Esophagus mucosa (tissue), 1 donor: ENCODE measurements around the gene L1TD1. TPM values are rescaled to one million over a fixed set of nuclear protein-coding genes. Genes with fewer than 3 reads are reported as not detected.
A peak's percentile ranks its signal among the peaks of the same experiment; 100 is the strongest.
"Not testable (repeated sequence)": the region's sequence is repeated elsewhere in the genome, so short reads cannot be mapped to it uniquely, and the experiment has no call there.

ENCODE experiments used
- ATAC-seq: fragments of 200-7000 bp; cut with Tn5 transposase; one replicate; pipeline ENCODE4 v1.9.1; 2020
- total RNA-seq: library from RNA; stranded (reverse); gene quantifications from one replicate; pipeline ENCODE4 v1.2.4, GENCODE V29; 2023
- donor health status: DM: yes; HTN: yes; CAD: no.

Gene L1TD1
- total RNA-seq, 1 donor from 2014 or later: not detected

DNA sequence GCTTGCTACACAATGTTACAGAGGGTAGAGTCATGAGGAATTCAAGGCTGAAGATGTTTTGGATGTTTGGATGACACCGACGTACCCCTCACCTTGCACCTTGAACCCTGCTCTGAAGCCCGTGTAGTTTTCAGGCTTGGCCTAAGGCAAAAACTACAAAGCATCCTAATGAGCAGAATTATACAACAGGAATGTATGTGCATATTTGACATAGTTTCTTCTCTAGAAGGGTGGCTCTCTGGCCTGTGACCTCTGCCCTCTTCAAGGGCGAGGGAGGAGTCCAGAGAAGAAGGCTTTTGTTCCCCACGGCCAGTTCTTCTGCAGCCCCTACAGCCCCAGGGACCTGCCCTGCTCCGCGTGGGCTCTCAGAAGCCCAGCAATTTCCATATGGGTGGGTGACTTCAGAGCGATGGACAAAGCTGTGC is 43.3 kb downstream of the L1TD1 start:
- ATAC-seq: no peak

- ATAC-seq: no peak
Measured at GRCh38 chr1:62238507-62238906, 43.9 kb downstream of the L1TD1 start.

GRCh38 chr1:62239652-62240403 is 45.2 kb downstream of the L1TD1 start:
- not testable (repeated sequence) for ATAC-seq

- no peak for ATAC-seq
Measured at GRCh38 chr1:62240651-62241370, 46.2 kb downstream of the L1TD1 start.

DNA sequence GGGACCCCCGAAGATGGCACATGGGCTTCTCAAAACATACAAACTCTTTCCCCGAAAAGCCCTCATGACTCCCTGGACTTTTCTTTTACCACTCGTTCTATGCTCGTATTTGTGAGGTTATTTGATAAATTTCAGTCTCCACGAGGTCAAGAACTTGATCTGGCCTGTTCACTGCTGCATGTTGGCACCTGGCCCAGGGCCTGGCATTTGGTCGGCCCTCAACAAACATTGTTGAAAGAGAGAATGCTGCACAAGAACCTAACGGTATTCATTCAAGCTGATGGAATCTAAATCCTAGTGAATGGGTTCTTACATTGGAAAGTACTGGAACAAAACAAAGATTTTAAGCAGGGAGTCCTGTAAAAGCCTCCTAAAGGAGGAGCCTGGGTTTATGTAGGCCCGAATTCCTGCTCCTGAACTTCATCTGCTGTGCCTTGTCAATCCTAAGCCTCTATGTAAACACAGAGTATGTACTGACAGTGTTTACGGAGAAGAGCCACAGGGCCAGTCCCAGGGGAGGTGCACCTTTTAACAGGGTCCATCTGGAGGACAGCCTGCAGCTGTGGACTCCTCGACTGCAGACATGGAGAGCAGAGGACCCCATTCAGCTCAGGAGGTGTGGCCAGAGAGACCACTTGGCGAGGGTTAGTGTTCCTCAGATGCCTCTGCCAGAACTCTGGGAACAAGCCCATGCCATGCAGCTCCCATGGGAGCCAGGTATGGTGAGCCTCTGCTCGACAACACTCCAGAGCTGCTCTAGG is 46.9 kb downstream of the L1TD1 start:
- ATAC-seq: no peak

DNA sequence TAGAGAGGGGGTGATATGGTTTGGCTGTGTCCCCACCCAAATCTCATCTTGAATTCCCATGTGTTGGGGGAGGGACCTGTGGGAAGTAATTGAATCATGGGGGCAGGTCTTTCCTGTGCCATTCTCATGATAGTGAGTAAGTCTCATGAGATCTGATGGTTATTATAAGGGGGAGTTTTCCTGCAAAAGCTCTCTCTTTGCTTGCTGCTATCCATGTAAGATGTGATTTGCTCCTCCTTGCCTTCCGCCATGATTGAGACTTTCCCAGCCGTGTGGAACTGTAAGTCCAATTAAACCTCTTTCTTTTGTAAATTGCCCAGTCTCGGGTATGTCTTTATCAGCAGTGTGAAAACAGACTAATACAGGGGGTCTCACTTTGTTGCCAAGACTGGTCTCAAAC is 49.7 kb downstream of the L1TD1 start:
- not testable (repeated sequence) for ATAC-seq

- ATAC-seq: peak; percentile 83
Measured at GRCh38 chr1:62245201-62245600, 50.6 kb downstream of the L1TD1 start.

DNA sequence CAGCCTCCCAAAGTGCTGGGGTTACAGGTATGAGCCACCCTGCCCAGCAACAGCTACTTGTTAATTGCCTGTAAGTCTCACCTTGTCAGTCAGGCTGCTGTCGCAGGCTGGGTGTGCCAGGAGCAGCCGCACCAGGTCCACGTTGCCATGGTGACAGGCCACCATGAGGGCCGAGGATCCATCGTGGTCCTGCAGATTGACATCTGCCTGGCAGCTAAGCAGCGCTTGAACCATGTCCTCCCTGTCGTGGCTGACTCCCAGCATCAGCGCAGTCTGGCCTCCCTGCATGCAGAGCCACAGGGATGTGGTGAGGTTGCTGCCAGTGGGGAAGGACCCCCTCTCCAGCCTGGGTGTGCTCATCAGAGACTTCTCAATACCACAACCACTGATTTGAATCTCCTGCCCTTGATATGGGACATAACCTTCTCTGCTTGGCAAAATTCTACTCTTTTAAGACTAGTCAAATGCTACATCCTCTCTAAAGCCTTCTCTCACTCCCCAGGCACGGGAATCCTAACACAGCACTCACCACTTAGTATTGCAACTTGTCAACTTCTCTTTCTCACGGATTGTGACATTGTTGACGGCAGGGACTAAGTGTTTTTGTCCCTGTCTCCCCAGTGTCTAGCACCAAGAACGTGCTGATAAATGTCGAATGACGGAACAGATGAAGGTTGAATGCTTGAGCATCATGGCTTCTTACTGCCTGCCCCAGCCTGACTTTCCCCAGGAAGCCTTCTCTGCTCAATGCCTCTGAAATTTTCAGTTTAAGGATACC is 52.9 kb downstream of the L1TD1 start:
- ATAC-seq: no peak

GRCh38 chr1:62250126-62250726 is 55.6 kb downstream of the L1TD1 start:
- ATAC-seq: no peak

DNA sequence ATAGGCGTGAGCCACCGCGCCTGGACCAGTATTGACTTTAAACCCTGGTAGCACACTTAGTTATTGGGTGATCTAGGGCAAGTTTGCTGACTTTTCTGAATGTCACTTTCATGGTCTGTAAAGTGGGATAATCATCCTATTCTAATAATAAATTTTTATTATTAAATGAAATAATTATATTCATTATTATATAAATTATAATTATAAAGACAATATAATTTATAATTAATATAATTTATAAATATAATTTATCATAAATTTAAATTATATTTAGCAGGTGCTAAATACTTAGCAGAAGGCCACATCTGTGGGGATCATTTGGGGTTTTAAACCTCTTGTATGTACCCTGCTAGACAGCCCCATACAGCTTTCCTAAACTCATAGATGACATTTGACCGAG is 64.9 kb downstream of the L1TD1 start:
- no peak for ATAC-seq

DNA sequence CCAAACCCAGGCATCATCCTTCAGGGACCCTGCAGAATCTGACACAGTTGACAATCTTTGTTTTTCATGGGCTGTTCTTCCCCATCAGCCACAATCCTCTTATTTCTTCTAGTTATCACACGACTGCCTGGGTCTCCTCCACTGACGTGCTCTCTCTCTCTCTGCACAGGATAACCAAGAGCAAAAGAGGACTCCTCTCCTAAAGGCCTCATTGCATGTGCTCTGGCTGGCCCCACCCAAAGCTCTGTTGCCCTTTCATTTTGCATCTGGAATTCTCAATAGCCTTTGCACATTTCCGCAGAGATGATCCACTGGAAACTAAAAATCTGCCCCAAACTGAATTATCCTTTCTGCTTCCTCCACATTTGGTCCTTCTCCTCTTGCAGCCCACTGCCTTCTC is 66.0 kb downstream of the L1TD1 start:
- no peak for ATAC-seq

Other genes with a start within 250 kb of the L1TD1 start
- not detected for gene KANK4, start 124.6 kb downstream of the L1TD1 start, total RNA-seq
- 20.0 TPM for gene USP1, start 242.2 kb downstream of the L1TD1 start, total RNA-seq